GM23248 (cell line): ENCODE measurements around the gene MUC3A.

Experiments used
- EZH2 ChIP-seq: fragments of 200-600 bp; sonication (generic); IDR thresholded peaks from 2 replicates; pipeline ENCODE4 v1.6.1; 2018; ENCODE audit warnings: antibody characterized with exemption, mild to moderate bottlenecking; ENCODE audit not compliant: insufficient read depth, poor library complexity, severe bottlenecking
- EZH2phosphoT487 ChIP-seq: fragments of 200-600 bp; sonication (generic); IDR thresholded peaks from 2 replicates; pipeline ENCODE4 v1.6.1; 2018; ENCODE audit warnings: antibody characterized with exemption, moderate library complexity, mild to moderate bottlenecking, low read depth; ENCODE audit not compliant: insufficient read depth

DNA sequence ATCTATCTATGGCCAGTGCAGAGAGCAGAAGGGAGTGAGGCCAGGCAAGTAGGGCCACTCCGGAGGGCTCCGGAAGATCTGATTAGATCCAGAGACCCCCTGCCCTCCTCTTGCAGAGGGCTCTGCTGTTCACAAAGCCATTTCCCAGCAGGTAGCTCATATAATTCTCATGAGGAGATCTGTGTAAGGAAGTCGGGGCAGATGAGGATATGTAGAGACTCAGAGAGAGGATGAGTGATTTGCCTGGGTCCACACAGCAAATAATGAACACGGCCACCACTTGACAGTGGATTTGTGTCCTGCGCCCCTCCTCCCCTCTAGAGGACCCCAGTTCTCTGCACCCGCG lies 22.6 kb downstream of the MUC3A start:
- TF ChIP-seq EZH2 (no peak), EZH2phosphoT487 (no peak)
